HuH-7.5 (cell line): ENCODE results near the gene ZNF407.
"Not testable (repeated sequence)": the region's sequence is repeated elsewhere in the genome, so short reads cannot be mapped to it uniquely, and the experiment has no call there.

Experiments
- DNase-seq: peaks from one replicate; pipeline ENCODE4 v3.0.0; 2011; ENCODE audit warnings: low spot score

ZNF407 gene

GRCh38 chr18:74597662-74598349, at the start of gene ZNF407:
Gene ZNF407 (plus strand): TSS chr18:74597870. CDS start chr18:74631020, 33,150 bp downstream.
- DNase-seq, result peak; percentile 53

GRCh38 chr18:74549591-74550104, 48.0 kb upstream of the ZNF407 start:
- no peak for DNase-seq

GRCh38 chr18:74550886-74551285, 46.8 kb upstream of the ZNF407 start:
- no peak for DNase-seq

- no peak for DNase-seq
Observed at GRCh38 chr18:74551452-74551851, 46.2 kb upstream of the ZNF407 start.

- peak; percentile 63 for DNase-seq
Observed at GRCh38 chr18:74551936-74552555, 45.6 kb upstream of the ZNF407 start.

GRCh38 chr18:74556126-74556525, 41.5 kb upstream of the ZNF407 start:
- no peak for DNase-seq

- DNase-seq, result no peak
Observed at GRCh38 chr18:74558096-74558495, 39.6 kb upstream of the ZNF407 start.

- no peak for DNase-seq
Observed at GRCh38 chr18:74562131-74562730, 35.4 kb upstream of the ZNF407 start.

- DNase-seq, result no peak
Observed at GRCh38 chr18:74562775-74563174, 34.9 kb upstream of the ZNF407 start.

- no peak for DNase-seq
Observed at GRCh38 chr18:74563999-74564398, 33.7 kb upstream of the ZNF407 start.

- DNase-seq, result not testable (repeated sequence)
Observed at GRCh38 chr18:74565164-74565563, 32.5 kb upstream of the ZNF407 start.

GRCh38 chr18:74565993-74566392, 31.7 kb upstream of the ZNF407 start:
- not testable (repeated sequence) for DNase-seq

GRCh38 chr18:74567822-74568221, 29.8 kb upstream of the ZNF407 start:
- DNase-seq, result no peak

- DNase-seq, result no peak
Observed at GRCh38 chr18:74569401-74569800, 28.3 kb upstream of the ZNF407 start.

GRCh38 chr18:74570266-74570665, 27.4 kb upstream of the ZNF407 start:
- no peak for DNase-seq

GRCh38 chr18:74571895-74572680, 25.6 kb upstream of the ZNF407 start:
- DNase-seq, result no peak

GRCh38 chr18:74573053-74573452, 24.6 kb upstream of the ZNF407 start:
- DNase-seq, result no peak

- DNase-seq, result no peak
Observed at GRCh38 chr18:74574916-74575315, 22.8 kb upstream of the ZNF407 start.

GRCh38 chr18:74577019-74577418, 20.7 kb upstream of the ZNF407 start:
- no peak for DNase-seq

GRCh38 chr18:74579496-74580065, 18.1 kb upstream of the ZNF407 start:
- DNase-seq, result no peak

- no peak for DNase-seq
Observed at GRCh38 chr18:74582642-74583041, 15.0 kb upstream of the ZNF407 start.

- no peak for DNase-seq
Observed at GRCh38 chr18:74587441-74587840, 10.2 kb upstream of the ZNF407 start.
